HL-60/S4 treated with phorbol 12-myristate 13-acetate at 8.2 ng/mL for 4 days and 3 days (cell line): Measurements from ENCODE around the gene SIT1.
"Not testable (repeated sequence)": the region's sequence is repeated elsewhere in the genome, so short reads cannot be mapped to it uniquely, and the experiment has no call there.

ENCODE experiments used
- in situ Hi-C: fragments of 300-500 bp; cut with MboI; formaldehyde crosslinking; loops from 2 replicates; pipeline ENCODE4 v1.15.0; 2022; ENCODE audit warnings: low sequenced_read_pairs

SIT1 gene

GRCh38 chr9:35661756-35662350 lies 11.1 kb upstream of the SIT1 start:
- in situ Hi-C loops: no loop called here

GRCh38 chr9:35660966-35661415 lies 10.3 kb upstream of the SIT1 start:
- in situ Hi-C loops: no loop called here

DNA sequence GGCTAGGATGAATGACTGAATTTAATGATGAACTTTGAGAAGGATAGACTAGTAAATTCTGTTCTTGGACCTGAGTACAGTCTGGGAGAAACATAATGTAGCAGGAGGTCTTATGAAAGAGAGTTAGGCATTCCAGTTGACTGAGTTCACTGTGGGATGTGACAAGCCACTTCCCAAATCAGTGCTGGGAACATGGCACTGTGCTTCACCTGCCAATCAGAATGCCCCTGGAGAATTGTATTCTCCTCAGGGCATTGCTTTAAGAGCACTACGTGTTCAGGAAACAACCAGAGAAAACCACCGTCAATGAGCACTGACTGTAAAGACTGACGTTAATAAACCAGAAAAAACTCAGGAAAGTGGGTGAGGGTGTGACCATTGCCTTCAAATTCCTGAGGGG lies 8.6 kb upstream of the SIT1 start:
- in situ Hi-C loops: no loop called here

DNA sequence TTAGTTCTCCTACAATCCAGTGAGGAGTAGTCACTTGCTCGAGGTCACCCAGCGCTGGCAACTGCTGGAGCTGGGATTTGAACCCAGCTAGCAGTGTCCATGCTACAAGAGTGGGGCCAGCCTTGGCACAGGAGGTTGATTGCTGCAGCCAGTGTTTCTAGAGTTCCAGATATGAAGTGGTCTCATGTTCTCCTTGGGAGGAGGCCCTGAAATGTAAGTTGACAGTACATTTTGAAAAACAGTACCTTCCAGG lies 8.2 kb upstream of the SIT1 start:
- in situ Hi-C loops: no loop called here

DNA sequence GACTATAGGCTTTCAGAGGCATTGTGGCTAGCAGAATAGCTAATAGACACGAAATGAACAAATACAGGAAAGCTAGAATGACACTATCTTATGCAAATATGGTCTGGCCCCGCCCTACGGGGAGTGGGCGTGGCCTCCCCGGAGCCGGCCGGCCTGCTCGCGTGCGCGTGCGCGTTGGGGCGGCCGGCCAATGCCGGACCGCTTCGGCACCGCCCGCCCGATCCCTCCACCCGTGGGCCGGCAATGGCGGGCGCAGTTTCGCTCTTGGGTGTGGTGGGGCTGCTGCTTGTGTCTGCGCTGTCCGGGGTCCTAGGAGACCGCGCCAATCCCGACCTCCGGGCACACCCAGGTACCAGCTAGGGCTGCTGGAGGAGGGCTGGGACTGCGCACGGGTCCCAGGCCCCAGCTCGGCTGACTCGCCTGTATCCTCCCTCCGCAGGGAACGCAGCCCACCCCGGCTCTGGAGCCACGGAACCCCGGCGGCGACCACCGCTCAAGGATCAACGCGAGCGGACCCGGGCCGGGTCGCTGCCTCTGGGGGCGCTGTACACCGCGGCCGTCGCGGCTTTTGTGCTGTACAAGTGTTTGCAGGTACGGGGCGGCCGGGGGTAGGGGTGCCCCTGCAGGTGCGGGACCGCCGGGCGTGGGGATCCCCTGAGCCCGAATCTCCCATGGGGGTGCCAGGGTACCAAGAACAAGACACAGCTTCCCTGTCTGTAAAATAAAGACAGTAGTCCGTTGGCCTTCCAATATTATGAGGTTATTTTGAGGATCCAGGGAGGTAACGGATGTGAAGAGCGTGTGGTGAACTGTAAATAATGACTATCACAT lies 7.6 kb upstream of the SIT1 start, which contains the start of gene CCDC107:
CCDC107 (plus strand) TSS at position 156 of the 831 bp plus-strand sequence; CDS start at position 244, 88 bp downstream.
- in situ Hi-C loops: no loop called here

DNA sequence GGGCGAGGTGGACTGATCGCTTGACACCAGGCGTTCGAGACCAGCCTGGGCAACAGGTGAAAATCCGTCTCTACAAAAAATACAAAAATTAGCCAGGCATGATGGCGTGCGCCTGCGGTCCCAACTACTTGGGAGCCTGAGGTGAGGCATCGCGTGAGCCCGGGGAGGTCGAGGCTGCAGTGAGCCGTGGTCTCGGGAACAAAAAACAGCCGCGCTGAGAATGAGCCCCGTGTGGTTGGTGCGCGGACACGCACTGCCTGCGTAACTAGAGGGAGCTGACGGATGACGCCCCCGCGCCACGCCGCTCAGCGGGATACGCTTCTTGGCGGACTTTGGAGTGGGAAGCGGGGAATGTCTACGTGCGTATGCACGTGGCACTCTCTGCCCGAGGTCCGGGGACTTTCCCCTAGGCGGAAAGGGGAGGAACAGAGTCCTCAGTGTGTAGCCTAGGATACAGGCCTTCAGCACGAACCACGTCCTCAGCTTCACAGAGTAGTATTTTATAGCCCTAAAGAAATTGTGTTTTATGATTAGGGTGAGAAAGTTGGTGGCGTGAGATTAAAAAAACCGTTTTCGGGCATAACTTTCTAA lies 6.9 kb upstream of the SIT1 start, which contains the start of gene RMRP:
RMRP (minus strand) TSS at position 474 of the 591 bp plus-strand sequence.
- in situ Hi-C loops: no loop called here

GRCh38 chr9:35656831-35657545 lies 6.3 kb upstream of the SIT1 start:
- in situ Hi-C loops: no loop called here

DNA sequence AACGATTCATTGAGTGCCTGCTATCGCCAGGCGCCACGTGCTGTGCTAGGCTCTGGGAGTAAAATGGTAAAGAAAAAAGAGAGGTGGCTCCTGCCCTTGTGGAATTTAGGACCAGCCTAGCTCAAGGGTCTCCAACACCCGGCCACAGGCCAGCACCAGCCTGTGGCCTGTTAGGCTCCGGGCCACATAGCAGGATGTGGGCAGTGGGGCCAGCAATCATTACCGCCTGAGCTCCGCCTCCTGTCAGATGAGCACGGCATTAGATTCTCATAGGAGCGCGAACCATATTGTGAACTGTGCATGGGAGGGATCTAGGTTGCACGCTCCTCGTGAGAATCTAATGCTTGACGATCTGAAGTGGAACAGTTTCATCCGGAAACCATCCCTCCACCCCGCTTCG lies 5.6 kb upstream of the SIT1 start:
- in situ Hi-C loops: no loop called here

DNA sequence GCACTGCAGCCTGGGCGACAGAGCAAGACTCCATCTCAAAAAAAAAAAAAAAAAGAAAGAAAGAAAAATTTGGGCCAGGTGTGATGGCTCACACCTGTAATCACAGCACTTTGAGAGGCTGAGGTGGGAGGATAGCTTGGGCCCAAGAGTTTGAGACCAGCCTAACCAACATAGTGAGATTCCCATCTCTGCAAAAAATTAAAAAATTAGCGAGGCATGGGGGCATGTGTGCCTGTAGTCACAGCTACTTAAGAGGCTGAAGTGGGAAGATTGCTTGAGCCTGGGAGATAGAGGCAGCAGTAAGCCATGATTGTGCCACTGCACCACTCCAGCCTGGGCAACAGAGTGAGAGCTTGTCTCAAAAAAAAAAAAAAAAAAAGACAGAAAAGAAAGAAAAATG lies 2.9 kb upstream of the SIT1 start:
- in situ Hi-C loops: no loop called here

GRCh38 chr9:35652829-35653209 lies 2.1 kb upstream of the SIT1 start:
- in situ Hi-C loops: no loop called here

- in situ Hi-C loops: no loop called here
Observed at GRCh38 chr9:35651956-35652828, 1.5 kb upstream of the SIT1 start.

DNA sequence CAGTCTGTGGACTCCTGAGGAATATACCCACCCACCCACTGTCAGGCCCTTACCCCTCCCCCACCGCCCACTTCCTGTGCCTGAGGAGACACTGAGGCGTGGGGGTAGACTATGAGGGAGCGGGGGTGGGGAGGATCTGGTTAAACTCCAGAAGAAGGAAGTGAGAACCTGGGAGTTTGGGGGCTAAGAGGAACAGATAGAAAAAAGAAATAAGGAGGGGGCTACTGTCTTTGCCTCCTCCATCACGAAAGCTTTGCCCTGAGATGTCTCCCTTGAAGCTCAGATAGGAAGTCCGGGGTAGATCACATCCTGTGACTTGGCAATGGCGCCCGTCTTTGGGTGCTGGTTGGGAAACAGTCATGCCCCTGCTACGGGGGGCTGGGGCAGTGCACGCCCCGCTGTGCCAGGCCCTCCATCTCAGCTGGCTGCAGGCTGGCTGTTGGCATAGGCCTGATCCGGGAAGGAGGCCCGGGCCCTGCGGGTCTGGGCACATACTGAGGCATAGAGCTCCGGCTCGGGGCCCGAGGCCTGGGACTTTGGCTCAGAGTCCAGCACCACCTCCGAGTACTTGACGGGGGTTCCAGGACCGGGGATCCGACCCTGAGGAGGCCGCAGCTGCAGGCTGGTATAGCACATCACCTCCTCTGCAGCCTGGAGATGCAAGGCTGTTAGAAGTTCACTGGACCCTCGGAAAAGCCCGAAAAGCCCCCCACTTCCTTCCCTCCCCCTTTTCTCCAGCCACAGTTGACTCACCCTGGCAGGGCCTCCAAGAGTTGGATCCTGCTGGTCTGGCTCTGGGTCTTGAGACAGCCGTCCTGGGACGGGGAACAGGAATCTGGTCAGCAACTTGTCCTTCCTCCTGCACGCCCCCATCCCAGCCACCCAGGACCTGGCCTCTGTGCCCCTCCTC lies 1.0 kb downstream of the SIT1 start:
- in situ Hi-C loops: no loop called here

DNA sequence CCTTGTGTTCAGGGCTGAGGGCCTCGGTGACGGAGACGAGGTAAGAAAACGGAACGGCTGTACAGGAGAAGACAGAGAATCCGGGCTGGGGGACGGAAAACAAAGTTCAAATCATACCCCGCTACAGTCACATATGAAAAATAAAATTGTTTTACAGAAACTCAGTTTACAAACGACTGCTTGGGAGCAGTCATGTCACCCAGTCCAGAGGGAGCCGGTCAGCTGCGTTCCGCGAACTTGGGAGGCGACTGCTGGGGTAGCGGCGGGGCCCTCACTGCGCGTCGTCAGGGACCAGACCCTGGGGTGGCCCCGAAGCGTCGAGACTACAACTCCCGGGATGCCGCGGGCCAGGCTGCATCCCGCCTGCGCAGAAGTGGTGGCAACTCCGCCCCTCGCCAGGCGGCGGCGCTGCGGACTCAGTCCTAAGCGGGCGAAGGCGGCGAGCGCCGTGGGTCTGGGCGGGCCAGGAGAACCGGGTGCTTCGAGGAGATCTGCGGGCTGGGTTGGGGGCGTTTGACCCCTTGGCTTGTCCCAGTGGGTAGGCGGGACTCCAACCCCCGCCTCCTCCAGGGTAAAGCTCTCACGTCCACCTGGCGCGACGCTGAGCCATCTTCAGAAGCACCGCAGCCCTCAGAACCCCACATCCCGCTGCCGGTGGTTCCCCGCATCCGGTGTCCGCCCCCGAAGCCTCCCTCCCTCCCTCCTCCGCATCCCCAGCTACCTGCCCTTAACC lies 4.0 kb downstream of the SIT1 start:
- in situ Hi-C loops: no loop called here

- in situ Hi-C loops: no loop called here
Observed at GRCh38 chr9:35646153-35646532, 4.6 kb downstream of the SIT1 start.

DNA sequence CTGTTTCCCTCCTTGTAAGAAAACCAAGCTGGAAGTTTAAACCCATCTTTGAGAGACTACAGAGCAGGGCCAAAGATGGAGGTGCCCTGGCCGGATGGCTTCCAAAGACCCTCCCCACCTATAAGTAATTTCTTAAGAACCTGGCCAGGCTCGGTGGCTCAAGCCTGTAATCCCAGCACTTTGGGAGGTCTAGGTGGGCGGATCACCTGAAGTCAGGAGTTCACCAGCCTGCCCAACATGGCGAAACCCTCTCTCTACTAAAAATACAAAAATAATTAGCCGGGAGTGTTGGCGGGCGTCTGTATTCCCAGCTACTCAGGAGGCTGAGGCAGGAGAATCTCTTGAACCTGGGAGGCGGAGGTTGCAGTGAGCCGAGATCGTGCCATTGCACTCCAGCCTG lies 5.0 kb downstream of the SIT1 start:
- in situ Hi-C loops: not testable (repeated sequence)

GRCh38 chr9:35643046-35643445 lies 7.7 kb downstream of the SIT1 start:
- in situ Hi-C loops: no loop called here

DNA sequence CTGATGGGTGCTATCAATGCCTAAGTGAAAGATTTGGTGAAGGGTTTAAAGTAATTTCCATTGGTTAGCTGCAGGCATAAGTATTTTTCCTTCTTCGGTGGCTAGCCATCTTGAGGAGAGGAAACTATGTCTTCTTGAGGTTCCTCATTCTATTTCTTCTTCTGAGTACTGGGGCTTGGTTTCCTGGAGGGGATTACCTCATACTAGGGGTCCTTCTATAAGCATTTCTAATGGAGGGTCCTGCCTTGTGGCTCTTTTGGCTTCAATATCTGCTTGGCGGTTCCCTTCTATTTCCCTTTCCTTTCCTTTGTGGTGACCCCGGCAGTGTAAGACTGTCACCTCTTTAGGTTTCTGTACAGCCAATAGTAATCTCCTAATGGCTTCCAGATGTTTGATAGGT lies 9.3 kb downstream of the SIT1 start:
- in situ Hi-C loops: not testable (repeated sequence)

GRCh38 chr9:35640431-35640830 lies 10.3 kb downstream of the SIT1 start:
- in situ Hi-C loops: not testable (repeated sequence)

GRCh38 chr9:35639631-35640030 lies 11.1 kb downstream of the SIT1 start:
- in situ Hi-C loops: no loop called here
